GM12878 (cell line): ENCODE results near the gene RANBP3. TPM values are rescaled to one million over a fixed set of nuclear protein-coding genes. Genes with fewer than 3 reads are reported as not detected.

Source experiments
- ATAC-seq: fragments of 200-7000 bp; cut with Tn5 transposase; 3 replicates; pipeline ENCODE4 v1.9.1; 2020; ENCODE audit warnings: mild to moderate bottlenecking, moderate library complexity
- BruUV-seq: library from RNA; stranded (reverse); fragments of 400-500 nt; replicated peaks from 2 replicates; lab custom pipeline; 2021; lab: Mats Ljungman, UMichigan
- CTCF ChIA-PET: fragments of 300-600 bp; sonication (Branson Sonifier 250); formaldehyde crosslinking; extraction: SDS; loops from one replicate; lab custom pipeline; 2021; ENCODE audit warnings: inconsistent platforms; lab: Yijun Ruan, JAX
- POLR2A ChIA-PET: fragments of 350-600 bp; formaldehyde crosslinking; extraction: SDS; loops from one replicate; lab custom pipeline; 2021; ENCODE audit warnings: inconsistent platforms; lab: Charles Lee
- RAD21 ChIA-PET: fragments of 300-600 bp; sonication (Branson Sonifier 250); formaldehyde crosslinking; loops from one replicate; lab custom pipeline; 2023; ENCODE audit warnings: antibody characterized with exemption; ENCODE audit not compliant: unreplicated experiment; lab: Charles Lee
- SMC1A ChIA-PET: fragments of 300-600 bp; sonication (Branson Sonifier 250); formaldehyde crosslinking; loops from one replicate; lab custom pipeline; 2023; ENCODE audit not compliant: unreplicated experiment, uncharacterized antibody; lab: Charles Lee
- DNase-seq: peaks from one replicate; pipeline ENCODE4 v3.0.0-alpha.2; 2011; ENCODE audit warnings: low read depth, low spot score
- FAIRE-seq: peaks from 3 replicates; lab custom pipeline; 2011; peaks lifted over from hg19 to GRCh38; lab: Jason Lieb, UNC
- H2AFZ ChIP-seq: 2 replicates; pipeline ENCODE4 v1.6.0; 2011; ENCODE audit warnings: low read depth, low read length, control low read depth; ENCODE audit not compliant: control insufficient read depth
- H3K27ac ChIP-seq: 2 replicates; pipeline ENCODE4 v1.5.1; 2011; ENCODE audit warnings: control low read depth; ENCODE audit not compliant: control insufficient read depth, insufficient read depth
- H3K27me3 ChIP-seq, 2 experiments: replicated peaks in 1 of 2; 2 replicates each; pipeline versions ENCODE4 v1.6.0 to v1.6.1; 2011; ENCODE audit warnings: low read length in 1 of 2; ENCODE audit not compliant: control insufficient read depth in 2 of 2, insufficient read depth in 2 of 2
- H3K36me3 ChIP-seq, 2 experiments: 2 replicates each; pipeline ENCODE4 v1.5.1; 2011; ENCODE audit warnings: low read length in 1 of 2; ENCODE audit not compliant: control insufficient read depth in 2 of 2, insufficient read depth in 2 of 2
- H3K4me1 ChIP-seq: 2 replicates; pipeline ENCODE4 v1.6.1; 2011; ENCODE audit warnings: mild to moderate bottlenecking, low read length, moderate library complexity, mixed read lengths; ENCODE audit not compliant: control insufficient read depth, insufficient read depth
- H3K4me2 ChIP-seq: 2 replicates; pipeline ENCODE4 v1.6.0; 2011; ENCODE audit warnings: control low read depth; ENCODE audit not compliant: control insufficient read depth, insufficient read depth
- H3K4me3 ChIP-seq: fragments of 200-600 bp; sonication (generic); 2 replicates; pipeline ENCODE4 v1.5.1; 2016
- H3K79me2 ChIP-seq: 2 replicates; pipeline ENCODE4 v1.6.0; 2011; ENCODE audit warnings: low read length; ENCODE audit not compliant: control insufficient read depth, insufficient read depth
- H3K9ac ChIP-seq: 2 replicates; pipeline ENCODE4 v1.8.0; 2011; ENCODE audit warnings: low read length, control low read depth, mixed read lengths; ENCODE audit not compliant: control insufficient read depth, insufficient read depth
- H3K9me3 ChIP-seq: replicated peaks from 3 replicates; pipeline ENCODE4 v1.5.1; 2011; ENCODE audit warnings: mild to moderate bottlenecking, low read length; ENCODE audit not compliant: control insufficient read depth, insufficient read depth
- H4K20me1 ChIP-seq: 2 replicates; pipeline ENCODE4 v1.6.0; 2011; ENCODE audit not compliant: control insufficient read depth, insufficient read depth
- EP300 ChIP-seq, 2 experiments: fragments of 150-350 bp in 1 of 2; IDR thresholded peaks; 2 replicates each; pipeline ENCODE4 v1.6.1; 2011 to 2012; ENCODE audit warnings: low read depth in 2 of 2, low read length in 2 of 2, borderline replicate concordance in 1 of 2, improper control_type of control experiment in 1 of 2, inconsistent platforms in 1 of 2; ENCODE audit not compliant: control insufficient read depth in 1 of 2
- IRF4 ChIP-seq: IDR thresholded peaks from 2 replicates; pipeline ENCODE4 v1.6.1; 2011; ENCODE audit warnings: low read depth, low read length
- NBN ChIP-seq: fragments of 450-650 bp; IDR thresholded peaks from 2 replicates; pipeline ENCODE4 v1.6.1; 2016
- POLR2A ChIP-seq: IDR thresholded peaks from 2 replicates; pipeline ENCODE4 v1.6.1; 2011; ENCODE audit warnings: low read depth, mild to moderate bottlenecking, low read length
- POLR2AphosphoS2 ChIP-seq: IDR thresholded peaks from 2 replicates; pipeline ENCODE4 v1.6.1; 2011; ENCODE audit warnings: low read depth, mild to moderate bottlenecking, low read length, improper control_type of control experiment, moderate library complexity
- RCOR1 ChIP-seq: conservative IDR thresholded peaks from 2 replicates; pipeline ENCODE4 v1.6.1; 2012; ENCODE audit warnings: low read depth, low read length, improper control_type of control experiment
- WRNIP1 ChIP-seq: IDR thresholded peaks from 2 replicates; pipeline ENCODE4 v1.6.1; 2011; ENCODE audit warnings: low read depth, low read length, improper control_type of control experiment, borderline replicate concordance
- WGBS: methylation state at CpG from one replicate; pipeline ENCODE4 v1.1.6; 2016; ENCODE audit warnings: low lambda C conversion rate; ENCODE audit not compliant: insufficient replicate concordance, insufficient coverage; ENCODE audit errors: missing lambda C conversion rate; 5-methylcytosine and 5-hydroxymethylcytosine counted together
- in situ Hi-C: fragments of 300-500 bp; cut with MboI; formaldehyde crosslinking; loops from 9 replicates; pipeline ENCODE4 v1.14.3; 2018; ENCODE audit warnings: mixed read lengths
- intact Hi-C: fragments of 100-400 bp; cut with micrococcal nuclease; formaldehyde crosslinking; loops from one replicate; pipeline ENCODE4 v1.14.2; 2022; ENCODE audit not compliant: unreplicated experiment
- polyA plus RNA-seq, 11 experiments: library from polyadenylated mRNA; depleted of rRNA in 4 of 11; unstranded in 6 of 11; stranded (reverse) in 5 of 11; fragments of >200 nt; fragmentation: Nextera tagmentation in 4 of 11; fragmentation: Illumina TruSeq in 1 of 11; extraction: Ambion mirVana in 4 of 11; extraction: Trizol in 1 of 11; gene quantifications; 1 replicate in 1 of 11; 2 replicates in 10 of 11; pipeline versions ENCODE4 v1.2.1 to v1.2.3, GENCODE V29; 2011 to 2016; ENCODE audit warnings: inconsistent platforms in 2 of 11, missing spikeins in 2 of 11, low read depth in 1 of 11
- total RNA-seq, 4 experiments: library from RNA; depleted of rRNA in 3 of 4; stranded (reverse); fragments of >200 nt in 3 of 4; fragmentation: Illumina TruSeq in 1 of 4; extraction: Trizol in 1 of 4; gene quantifications; 2 replicates each; pipeline versions ENCODE4 v1.2.1 to v1.2.3, GENCODE V29; 2013 to 2021
- TF ChIP-seq, protein P1 (sequence below): IDR thresholded peaks from 2 replicates; pipeline ENCODE4 v1.6.1; 2012; ENCODE audit warnings: low read depth, low read length, improper control_type of control experiment
- TF ChIP-seq, protein P2 (sequence below): fragments of 450-650 bp; IDR thresholded peaks from 2 replicates; pipeline ENCODE4 v1.6.1; 2016; ENCODE audit warnings: mild to moderate bottlenecking, moderate library complexity, borderline replicate concordance

RANBP3 gene
- total and polyA plus RNA-seq, 10 of the 15 experiments (the other 5 are each of a cell fraction or from before 2014, with no cell fraction given) = 1.1 to 81.6 (median 60.0) TPM

DNA sequence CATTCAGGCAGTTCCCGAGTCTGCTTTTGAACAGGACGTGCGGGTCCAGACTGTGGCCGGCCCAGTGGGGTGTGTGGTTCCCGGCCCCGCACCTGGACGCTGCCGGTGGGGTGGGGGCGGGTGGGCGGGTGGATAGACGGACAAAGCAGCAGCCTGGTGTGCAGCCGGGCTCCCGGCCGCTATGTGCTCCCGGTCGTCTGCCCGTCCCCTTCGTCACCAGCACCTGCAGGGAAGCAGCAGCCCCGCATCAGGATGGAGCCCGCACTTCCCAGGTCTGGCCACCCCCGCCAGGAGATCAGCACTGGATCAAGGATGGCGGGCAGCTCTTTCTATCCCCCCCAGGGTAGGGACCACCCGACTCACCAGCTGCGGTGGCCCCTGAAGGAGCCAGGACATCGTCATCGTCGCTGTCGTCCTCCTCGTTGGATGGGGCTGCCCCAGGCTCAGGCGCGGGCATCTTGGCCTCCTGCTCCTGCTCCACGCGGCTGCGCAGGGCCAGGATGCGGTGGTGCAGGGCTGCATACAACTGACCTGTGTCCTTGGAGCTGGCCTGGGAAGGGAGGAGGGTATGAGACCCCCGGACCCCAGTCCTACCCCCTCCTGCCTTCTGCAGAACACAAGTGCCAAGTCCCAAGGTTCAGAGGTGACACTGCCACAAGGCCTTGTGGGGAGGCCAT is 60.4 kb downstream of the RANBP3 start (continued):
- TF ChIP-seq, protein P1, sequence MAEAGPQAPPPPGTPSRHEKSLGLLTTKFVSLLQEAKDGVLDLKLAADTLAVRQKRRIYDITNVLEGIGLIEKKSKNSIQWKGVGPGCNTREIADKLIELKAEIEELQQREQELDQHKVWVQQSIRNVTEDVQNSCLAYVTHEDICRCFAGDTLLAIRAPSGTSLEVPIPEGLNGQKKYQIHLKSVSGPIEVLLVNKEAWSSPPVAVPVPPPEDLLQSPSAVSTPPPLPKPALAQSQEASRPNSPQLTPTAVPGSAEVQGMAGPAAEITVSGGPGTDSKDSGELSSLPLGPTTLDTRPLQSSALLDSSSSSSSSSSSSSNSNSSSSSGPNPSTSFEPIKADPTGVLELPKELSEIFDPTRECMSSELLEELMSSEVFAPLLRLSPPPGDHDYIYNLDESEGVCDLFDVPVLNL = no peak
- TF ChIP-seq RCOR1 (no peak), EP300 (IDR thresholded peaks at IDR 0.05; ENCODE audit: borderline replicate concordance in 1 of 2, control insufficient read depth in 1 of 2, low read depth in 2 of 2, low read length in 2 of 2) (no peak), NBN (no peak)
- TF ChIP-seq, protein P2, sequence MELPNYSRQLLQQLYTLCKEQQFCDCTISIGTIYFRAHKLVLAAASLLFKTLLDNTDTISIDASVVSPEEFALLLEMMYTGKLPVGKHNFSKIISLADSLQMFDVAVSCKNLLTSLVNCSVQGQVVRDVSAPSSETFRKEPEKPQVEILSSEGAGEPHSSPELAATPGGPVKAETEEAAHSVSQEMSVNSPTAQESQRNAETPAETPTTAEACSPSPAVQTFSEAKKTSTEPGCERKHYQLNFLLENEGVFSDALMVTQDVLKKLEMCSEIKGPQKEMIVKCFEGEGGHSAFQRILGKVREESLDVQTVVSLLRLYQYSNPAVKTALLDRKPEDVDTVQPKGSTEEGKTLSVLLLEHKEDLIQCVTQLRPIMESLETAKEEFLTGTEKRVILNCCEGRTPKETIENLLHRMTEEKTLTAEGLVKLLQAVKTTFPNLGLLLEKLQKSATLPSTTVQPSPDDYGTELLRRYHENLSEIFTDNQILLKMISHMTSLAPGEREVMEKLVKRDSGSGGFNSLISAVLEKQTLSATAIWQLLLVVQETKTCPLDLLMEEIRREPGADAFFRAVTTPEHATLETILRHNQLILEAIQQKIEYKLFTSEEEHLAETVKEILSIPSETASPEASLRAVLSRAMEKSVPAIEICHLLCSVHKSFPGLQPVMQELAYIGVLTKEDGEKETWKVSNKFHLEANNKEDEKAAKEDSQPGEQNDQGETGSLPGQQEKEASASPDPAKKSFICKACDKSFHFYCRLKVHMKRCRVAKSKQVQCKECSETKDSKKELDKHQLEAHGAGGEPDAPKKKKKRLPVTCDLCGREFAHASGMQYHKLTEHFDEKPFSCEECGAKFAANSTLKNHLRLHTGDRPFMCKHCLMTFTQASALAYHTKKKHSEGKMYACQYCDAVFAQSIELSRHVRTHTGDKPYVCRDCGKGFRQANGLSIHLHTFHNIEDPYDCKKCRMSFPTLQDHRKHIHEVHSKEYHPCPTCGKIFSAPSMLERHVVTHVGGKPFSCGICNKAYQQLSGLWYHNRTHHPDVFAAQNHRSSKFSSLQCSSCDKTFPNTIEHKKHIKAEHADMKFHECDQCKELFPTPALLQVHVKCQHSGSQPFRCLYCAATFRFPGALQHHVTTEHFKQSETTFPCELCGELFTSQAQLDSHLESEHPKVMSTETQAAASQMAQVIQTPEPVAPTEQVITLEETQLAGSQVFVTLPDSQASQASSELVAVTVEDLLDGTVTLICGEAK = no peak

DNA sequence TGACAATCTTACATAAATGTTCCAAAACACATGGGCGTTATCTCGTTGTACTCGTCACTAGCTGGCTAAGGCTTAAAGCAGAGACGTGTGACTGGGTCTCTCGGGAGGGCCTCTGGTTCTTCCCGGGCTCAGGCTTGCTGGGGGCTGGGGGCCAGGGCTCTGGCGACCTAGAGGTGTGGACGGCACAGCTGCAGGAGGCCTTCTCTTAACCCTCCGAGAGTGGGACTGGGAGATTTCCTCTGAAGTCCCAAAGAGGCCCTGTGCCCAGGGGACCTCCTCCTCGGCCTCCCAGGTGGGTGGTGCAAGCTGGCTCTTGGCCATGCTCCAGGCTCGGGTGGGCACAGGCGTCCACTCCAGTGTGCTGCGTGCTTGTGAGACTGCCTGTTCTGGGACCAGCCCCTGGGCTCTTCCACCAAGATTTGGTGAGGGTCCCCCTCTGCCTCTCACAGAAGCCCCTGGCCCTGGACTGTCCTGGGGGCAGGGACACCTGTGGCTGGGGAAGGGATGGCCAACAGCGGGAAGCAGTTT is 61.7 kb downstream of the RANBP3 start:
- ChIA-PET RAD21 (no interaction called here), CTCF (no interaction called here), POLR2A (no interaction called here), SMC1A (no interaction called here)
- Histone ChIP-seq H3K4me2 (no peak overlapping the region), H3K27me3 (no peaks in the 10 kb centered on the region), H4K20me1 (no peaks in the 10 kb centered on the region), H3K4me3 (no peak overlapping the region), H2AFZ (no peak overlapping the region), H3K9me3 (no peaks in the 10 kb centered on the region), H3K9ac (no peak overlapping the region), H3K27ac (no peak overlapping the region), H3K4me1 (no peaks in the 10 kb centered on the region), H3K36me3 (peaks cover 3 to 31% of the 10 kb centered on the region in 2 experiments; a peak in 3 of 4 replicates), H3K79me2 (no peaks in the 10 kb centered on the region)
- BruUV-seq = TSS peak; percentile 55
- WGBS = 73% methylated on average over 14 of the region's 14 CpGs
- no peak for TF ChIP-seq IRF4
- TF ChIP-seq WRNIP1 = no peak
- peak; percentile 55 for TF ChIP-seq POLR2A
- TF ChIP-seq POLR2AphosphoS2 = no peak
- intact Hi-C loops (no loop called here), in situ Hi-C loops (no loop called here)
- no peak for FAIRE-seq
- no peak for DNase-seq
- no peak for ATAC-seq
